ENCODE measurements around the gene GEMIN4.
"Not testable (repeated sequence)": the region's sequence is repeated elsewhere in the genome, so short reads cannot be mapped to it uniquely, and the experiment has no call there.

GEMIN4 gene

DNA sequence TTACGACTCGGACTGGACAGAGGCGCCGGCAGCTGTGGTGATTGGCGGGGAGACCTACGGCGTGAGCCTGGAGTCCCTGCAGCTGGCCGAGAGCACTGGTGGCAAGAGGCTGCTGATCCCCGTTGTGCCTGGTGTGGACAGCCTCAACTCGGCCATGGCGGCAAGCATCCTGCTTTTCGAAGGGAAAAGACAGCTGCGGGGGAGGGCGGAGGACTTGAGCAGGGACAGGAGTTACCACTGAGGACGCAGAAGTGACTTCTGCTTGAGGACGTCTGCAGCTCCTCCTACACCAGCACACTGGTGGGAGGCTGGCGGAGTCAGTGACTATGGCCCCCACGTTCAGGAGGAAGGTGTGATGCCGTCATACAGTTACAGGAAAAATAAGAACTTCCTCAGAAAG lies 39.8 kb upstream of the GEMIN4 start:
- peaks cover 72% of the 10 kb centered on the region for H3K36me3 ChIP-seq (ENCODE audit: insufficient read depth, low read length)
- no peak overlapping the region for H3K4me2 ChIP-seq (ENCODE audit: insufficient read depth, low read length)

DNA sequence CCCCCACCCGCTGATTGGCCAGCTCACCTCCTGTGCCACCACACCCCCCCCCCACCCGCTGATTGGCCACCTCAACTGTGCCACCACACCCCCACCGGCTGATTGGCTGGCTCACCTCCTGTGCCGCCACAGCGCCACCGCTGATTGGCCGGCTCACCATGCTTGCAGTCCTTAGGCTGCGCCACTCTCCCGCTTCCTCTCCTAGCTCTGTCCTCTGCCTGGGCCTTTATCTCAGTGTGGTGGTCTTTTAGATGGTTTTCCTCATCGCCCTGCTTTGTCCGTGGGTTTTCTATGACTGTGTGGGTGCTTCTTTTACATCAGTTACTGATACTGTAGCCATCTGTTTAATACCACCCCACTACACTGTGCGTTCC lies 38.8 kb upstream of the GEMIN4 start:
- H3K9ac ChIP-seq (ENCODE audit: low read depth, low read length); DNase-seq; H3K79me2 ChIP-seq (ENCODE audit: insufficient read depth, low read length); H3K4me3 ChIP-seq (ENCODE audit: low read depth in 1 of 2, low read length in 2 of 2); H3K27ac ChIP-seq (ENCODE audit: low read length); H2AFZ ChIP-seq (ENCODE audit: low read depth, low read length); H3K4me1 ChIP-seq (ENCODE audit: insufficient read depth, low read length); H3K9me3 ChIP-seq (ENCODE audit: insufficient read depth, low read length, severe bottlenecking); H3K27me3 ChIP-seq (ENCODE audit: insufficient read depth, low read length, poor library complexity); H3K4me2 ChIP-seq (ENCODE audit: insufficient read depth, low read length): not testable (repeated sequence)
- Histone ChIP-seq H3K36me3 (ENCODE audit: insufficient read depth, low read length) (peaks cover 75% of the 10 kb centered on the region), H4K20me1 (ENCODE audit: insufficient read depth, low read length) (peaks cover 20% of the 10 kb centered on the region)
- 0 out of 3 replicates have a peak, but pooled peaks have one; percentile 22 for ATAC-seq (ENCODE audit: insufficient read depth, low read depth)

More for the DNA sequence above, 39.8 kb upstream of the GEMIN4 start:
- DNase-seq (no peak), ATAC-seq (ENCODE audit: insufficient read depth, low read depth) (no peak)
- Histone ChIP-seq H3K27me3 (ENCODE audit: insufficient read depth, low read length, poor library complexity) (no peaks in the 10 kb centered on the region), H3K9me3 (ENCODE audit: insufficient read depth, low read length, severe bottlenecking) (no peaks in the 10 kb centered on the region), H3K4me1 (ENCODE audit: insufficient read depth, low read length) (no peaks in the 10 kb centered on the region), H3K79me2 (ENCODE audit: insufficient read depth, low read length) (no peaks in the 10 kb centered on the region), H3K9ac (ENCODE audit: low read depth, low read length) (no peak overlapping the region), H3K27ac (ENCODE audit: low read length) (no peak overlapping the region), H3K4me3 (ENCODE audit: low read depth in 1 of 2, low read length in 2 of 2) (no peak overlapping the region), H4K20me1 (ENCODE audit: insufficient read depth, low read length) (peaks cover 20% of the 10 kb centered on the region), H2AFZ (ENCODE audit: low read depth, low read length) (no peak overlapping the region)
- TF ChIP-seq, protein P1, sequence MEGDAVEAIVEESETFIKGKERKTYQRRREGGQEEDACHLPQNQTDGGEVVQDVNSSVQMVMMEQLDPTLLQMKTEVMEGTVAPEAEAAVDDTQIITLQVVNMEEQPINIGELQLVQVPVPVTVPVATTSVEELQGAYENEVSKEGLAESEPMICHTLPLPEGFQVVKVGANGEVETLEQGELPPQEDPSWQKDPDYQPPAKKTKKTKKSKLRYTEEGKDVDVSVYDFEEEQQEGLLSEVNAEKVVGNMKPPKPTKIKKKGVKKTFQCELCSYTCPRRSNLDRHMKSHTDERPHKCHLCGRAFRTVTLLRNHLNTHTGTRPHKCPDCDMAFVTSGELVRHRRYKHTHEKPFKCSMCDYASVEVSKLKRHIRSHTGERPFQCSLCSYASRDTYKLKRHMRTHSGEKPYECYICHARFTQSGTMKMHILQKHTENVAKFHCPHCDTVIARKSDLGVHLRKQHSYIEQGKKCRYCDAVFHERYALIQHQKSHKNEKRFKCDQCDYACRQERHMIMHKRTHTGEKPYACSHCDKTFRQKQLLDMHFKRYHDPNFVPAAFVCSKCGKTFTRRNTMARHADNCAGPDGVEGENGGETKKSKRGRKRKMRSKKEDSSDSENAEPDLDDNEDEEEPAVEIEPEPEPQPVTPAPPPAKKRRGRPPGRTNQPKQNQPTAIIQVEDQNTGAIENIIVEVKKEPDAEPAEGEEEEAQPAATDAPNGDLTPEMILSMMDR (IDR thresholded peaks at IDR 0.05; ENCODE audit: borderline replicate concordance, extremely low read depth, low read length, poor library complexity, severe bottlenecking), result no peak
- no peak for TF ChIP-seq EZH2 (IDR thresholded peaks at IDR 0.05; ENCODE audit: borderline replicate concordance, low read depth, low read length, severe bottlenecking)

DNA sequence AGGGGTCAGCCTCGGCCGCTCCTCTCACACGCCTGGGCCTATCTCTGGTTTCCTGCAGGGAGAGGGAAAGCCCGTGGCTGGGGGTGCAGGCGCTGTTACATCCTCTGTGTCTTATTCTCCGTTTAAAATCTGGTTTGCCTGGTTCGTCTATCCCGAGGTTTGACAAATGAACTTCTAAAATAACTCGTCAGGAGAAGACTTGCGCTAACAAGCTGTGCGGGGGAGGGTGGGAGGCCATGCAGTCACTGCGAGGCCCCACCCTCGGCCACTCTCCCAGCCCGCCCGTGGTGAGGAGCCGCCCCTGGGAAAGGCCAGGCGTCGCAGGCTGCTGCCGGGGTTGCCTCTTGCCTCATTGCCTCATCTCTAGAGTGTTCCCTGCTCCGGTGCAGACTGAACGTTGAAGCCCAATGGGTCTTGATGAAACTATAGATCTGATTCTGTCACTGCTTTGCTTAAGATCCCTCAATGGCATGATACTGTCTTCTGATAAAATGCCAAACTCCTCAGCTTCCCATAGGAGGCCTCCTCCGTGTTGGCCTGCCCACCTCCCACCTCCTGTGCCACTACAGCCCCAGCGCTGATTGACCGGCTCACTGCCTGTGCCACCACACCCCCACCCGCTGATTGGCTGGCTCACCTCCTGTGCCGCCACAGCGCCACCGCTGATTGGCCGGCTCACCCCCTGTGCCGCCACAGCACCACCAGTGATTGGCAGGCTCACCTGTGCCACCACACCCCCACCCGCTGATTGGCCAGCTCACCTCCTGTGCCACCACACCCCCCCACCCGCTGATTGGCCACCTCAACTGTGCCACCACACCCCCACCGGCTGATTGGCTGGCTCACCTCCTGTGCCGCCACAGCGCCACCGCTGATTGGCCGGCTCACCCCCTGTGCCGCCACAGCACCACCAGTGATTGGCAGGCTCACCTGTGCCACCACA lies 38.1 kb upstream of the GEMIN4 start:
- H3K79me2 ChIP-seq (ENCODE audit: insufficient read depth, low read length); H2AFZ ChIP-seq (ENCODE audit: low read depth, low read length): not testable (repeated sequence)
- H3K36me3 ChIP-seq (ENCODE audit: insufficient read depth, low read length), result peaks cover 71% of the 10 kb centered on the region

DNA sequence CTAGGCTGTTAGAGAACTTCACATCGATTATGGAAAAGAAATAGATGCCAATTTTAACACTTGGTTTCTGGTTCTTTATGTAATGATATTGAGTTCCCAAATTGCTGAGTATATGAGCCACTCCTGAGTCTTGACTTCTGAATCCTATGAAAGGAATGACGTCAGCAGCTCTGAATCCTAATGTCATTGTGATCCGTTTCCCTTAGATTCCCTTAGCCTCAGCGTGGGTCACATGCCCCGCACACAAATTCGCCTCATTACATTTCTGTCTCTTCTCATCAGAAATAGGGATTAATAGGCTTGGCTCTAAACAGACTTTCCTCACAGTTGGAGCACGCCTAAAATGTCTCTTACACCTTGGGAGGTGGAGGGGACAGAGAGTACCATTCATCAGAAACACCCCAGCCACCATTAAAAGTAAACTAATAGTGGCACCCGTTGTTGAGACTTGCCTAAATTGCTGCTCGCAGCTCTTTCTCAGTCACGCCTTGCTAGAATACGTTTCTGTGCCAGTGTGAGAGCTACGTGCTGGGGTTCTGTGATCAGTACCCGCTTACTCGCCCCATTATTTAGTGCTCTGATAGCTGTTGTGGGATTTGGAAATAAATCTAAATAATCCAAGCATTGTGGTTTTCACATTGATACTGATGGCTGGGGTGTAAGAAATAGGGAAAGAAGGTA lies 37.2 kb upstream of the GEMIN4 start:
- peaks cover 7% of the 10 kb centered on the region for H3K4me1 ChIP-seq (ENCODE audit: insufficient read depth, low read length)
- H3K4me2 ChIP-seq (ENCODE audit: insufficient read depth, low read length), result no peak overlapping the region
- H3K27me3 ChIP-seq (ENCODE audit: insufficient read depth, low read length, poor library complexity), result no peaks in the 10 kb centered on the region
- DNase-seq (no peak), ATAC-seq (ENCODE audit: insufficient read depth, low read depth) (no peak)
- no peak overlapping the region for H3K9ac ChIP-seq (ENCODE audit: low read depth, low read length)
- peaks cover 21% of the 10 kb centered on the region for H4K20me1 ChIP-seq (ENCODE audit: insufficient read depth, low read length)
- TF ChIP-seq, protein P1 (IDR thresholded peaks at IDR 0.05; ENCODE audit: borderline replicate concordance, extremely low read depth, low read length, poor library complexity, severe bottlenecking), result no peak
- TF ChIP-seq EZH2 (IDR thresholded peaks at IDR 0.05; ENCODE audit: borderline replicate concordance, low read depth, low read length, severe bottlenecking), result no peak
- no peak overlapping the region for H3K27ac ChIP-seq (ENCODE audit: low read length)
- peaks cover 12% of the 10 kb centered on the region for H3K79me2 ChIP-seq (ENCODE audit: insufficient read depth, low read length)
- H3K9me3 ChIP-seq (ENCODE audit: insufficient read depth, low read length, severe bottlenecking), result no peaks in the 10 kb centered on the region
- no peak overlapping the region for H2AFZ ChIP-seq (ENCODE audit: low read depth, low read length)
- H3K36me3 ChIP-seq (ENCODE audit: insufficient read depth, low read length), result peaks cover 78% of the 10 kb centered on the region
- no peak overlapping the region for H3K4me3 ChIP-seq (ENCODE audit: low read depth in 1 of 2, low read length in 2 of 2)

More for the DNA sequence above, 38.1 kb upstream of the GEMIN4 start:
- H3K4me3 ChIP-seq (ENCODE audit: low read depth in 1 of 2, low read length in 2 of 2); H3K9ac ChIP-seq (ENCODE audit: low read depth, low read length); H3K27me3 ChIP-seq (ENCODE audit: insufficient read depth, low read length, poor library complexity); H3K9me3 ChIP-seq (ENCODE audit: insufficient read depth, low read length, severe bottlenecking); DNase-seq; H3K27ac ChIP-seq (ENCODE audit: low read length); H3K4me1 ChIP-seq (ENCODE audit: insufficient read depth, low read length); H3K4me2 ChIP-seq (ENCODE audit: insufficient read depth, low read length): not testable (repeated sequence)
- ATAC-seq (ENCODE audit: insufficient read depth, low read depth), result peak; percentile 35; the same call in 2 of the 3 replicates
- H4K20me1 ChIP-seq (ENCODE audit: insufficient read depth, low read length), result peaks cover 20% of the 10 kb centered on the region
